Activated CD4-positive, alpha-beta T cell treated with anti-CD3 and anti-CD28 coated beads, Interleukin-2, amount 50 U/mL, for 1 hour (primary cell): ENCODE data around the gene GNRHR.
A peak's percentile ranks its signal among the peaks of the same experiment; 100 is the strongest.
"Not testable (repeated sequence)": the region's sequence is repeated elsewhere in the genome, so short reads cannot be mapped to it uniquely, and the experiment has no call there.

Experiments used
- DNase-seq: peaks from one replicate; pipeline ENCODE4 v3.0.0-alpha.2; 2020

Gene GNRHR

GRCh38 chr4:67727124-67727850 lies 26.9 kb downstream of the GNRHR start:
- DNase-seq, result no peak

GRCh38 chr4:67725981-67726380 lies 28.2 kb downstream of the GNRHR start:
- DNase-seq, result no peak

GRCh38 chr4:67725132-67725531 lies 29.1 kb downstream of the GNRHR start:
- no peak for DNase-seq

GRCh38 chr4:67723949-67724348 lies 30.2 kb downstream of the GNRHR start:
- DNase-seq, result no peak

- DNase-seq, result no peak
These were observed 30.8 kb downstream of the GNRHR start for GRCh38 chr4:67723341-67723740.

- DNase-seq, result no peak
These were observed 32.2 kb downstream of the GNRHR start for GRCh38 chr4:67721770-67722597.

- DNase-seq, result no peak
These were observed 32.8 kb downstream of the GNRHR start for GRCh38 chr4:67721315-67721769.

- DNase-seq, result no peak
These were observed 34.1 kb downstream of the GNRHR start for GRCh38 chr4:67719953-67720617.

GRCh38 chr4:67718848-67719247 lies 35.3 kb downstream of the GNRHR start:
- DNase-seq, result no peak

- no peak for DNase-seq
These were observed 36.6 kb downstream of the GNRHR start for GRCh38 chr4:67717586-67717985.

- no peak for DNase-seq
These were observed 39.2 kb downstream of the GNRHR start for GRCh38 chr4:67714955-67715354.

- no peak for DNase-seq
These were observed 40.0 kb downstream of the GNRHR start for GRCh38 chr4:67714248-67714583.

GRCh38 chr4:67713529-67714247 lies 40.5 kb downstream of the GNRHR start:
- DNase-seq, result no peak

GRCh38 chr4:67712650-67713528 lies 41.3 kb downstream of the GNRHR start:
- no peak for DNase-seq

- no peak for DNase-seq
These were observed 42.1 kb downstream of the GNRHR start for GRCh38 chr4:67712000-67712625.

- not testable (repeated sequence) for DNase-seq
These were observed 47.5 kb downstream of the GNRHR start for GRCh38 chr4:67706682-67707081.

GRCh38 chr4:67704843-67705242 lies 49.3 kb downstream of the GNRHR start:
- DNase-seq, result no peak

GRCh38 chr4:67702166-67702565 lies 52.0 kb downstream of the GNRHR start:
- no peak for DNase-seq

GRCh38 chr4:67701517-67701850 lies 52.7 kb downstream of the GNRHR start:
- no peak for DNase-seq

- DNase-seq, result peak; percentile 94
These were observed 53.3 kb downstream of the GNRHR start, which contains the start of gene UBA6 for GRCh38 chr4:67700738-67701516. Gene UBA6 (minus strand): TSS chr4:67701155. CDS start chr4:67701119, 36 bp downstream.
